Fibroblast of pulmonary artery (primary cell): Measurements from ENCODE around the gene OSTN.

ENCODE experiments used
- DNase-seq: peaks from one replicate; pipeline ENCODE4 v3.0.0-alpha.2; 2010; ENCODE audit warnings: low read depth
- H3K4me3 ChIP-seq: replicated peaks from 2 replicates; pipeline ENCODE4 v1.5.1; 2011; ENCODE audit warnings: low read depth, mild to moderate bottlenecking, control low read depth, low read length, moderate library complexity
- TF ChIP-seq, protein P1 (sequence below): IDR thresholded peaks from 2 replicates; pipeline ENCODE4 v1.5.1; 2011; ENCODE audit warnings: mild to moderate bottlenecking, control low read depth, low read length, inconsistent platforms; ENCODE audit errors: missing control alignments

Gene OSTN

GRCh38 chr3:191306428-191306827 lies 107.4 kb downstream of the OSTN start:
- no peak for DNase-seq
- TF ChIP-seq, protein P1, sequence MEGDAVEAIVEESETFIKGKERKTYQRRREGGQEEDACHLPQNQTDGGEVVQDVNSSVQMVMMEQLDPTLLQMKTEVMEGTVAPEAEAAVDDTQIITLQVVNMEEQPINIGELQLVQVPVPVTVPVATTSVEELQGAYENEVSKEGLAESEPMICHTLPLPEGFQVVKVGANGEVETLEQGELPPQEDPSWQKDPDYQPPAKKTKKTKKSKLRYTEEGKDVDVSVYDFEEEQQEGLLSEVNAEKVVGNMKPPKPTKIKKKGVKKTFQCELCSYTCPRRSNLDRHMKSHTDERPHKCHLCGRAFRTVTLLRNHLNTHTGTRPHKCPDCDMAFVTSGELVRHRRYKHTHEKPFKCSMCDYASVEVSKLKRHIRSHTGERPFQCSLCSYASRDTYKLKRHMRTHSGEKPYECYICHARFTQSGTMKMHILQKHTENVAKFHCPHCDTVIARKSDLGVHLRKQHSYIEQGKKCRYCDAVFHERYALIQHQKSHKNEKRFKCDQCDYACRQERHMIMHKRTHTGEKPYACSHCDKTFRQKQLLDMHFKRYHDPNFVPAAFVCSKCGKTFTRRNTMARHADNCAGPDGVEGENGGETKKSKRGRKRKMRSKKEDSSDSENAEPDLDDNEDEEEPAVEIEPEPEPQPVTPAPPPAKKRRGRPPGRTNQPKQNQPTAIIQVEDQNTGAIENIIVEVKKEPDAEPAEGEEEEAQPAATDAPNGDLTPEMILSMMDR: no peak

DNA sequence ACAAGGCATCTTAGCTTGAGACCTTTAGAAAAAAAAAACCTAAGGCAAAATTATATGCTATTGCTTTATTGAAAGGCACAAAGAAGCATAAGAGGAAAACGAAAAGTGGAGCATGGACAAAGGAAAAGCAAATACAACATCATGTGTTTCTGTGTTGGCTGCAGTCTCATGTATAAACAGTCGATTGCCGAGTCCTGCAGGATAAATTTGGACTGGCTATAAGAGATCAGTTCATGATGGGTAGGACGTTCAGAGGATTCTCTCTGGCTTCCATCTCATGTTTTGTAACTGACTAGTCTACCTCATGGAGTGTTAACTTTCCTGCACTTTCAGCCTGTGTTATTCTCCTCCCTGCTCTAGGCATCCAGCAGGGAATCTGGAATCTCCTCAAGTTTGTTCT lies 108.3 kb downstream of the OSTN start:
- no peak for DNase-seq
- no peak overlapping the region for H3K4me3 ChIP-seq
- TF ChIP-seq, protein P1: no peak

More at GRCh38 chr3:191306428-191306827, 107.4 kb downstream of the OSTN start:
- no peak overlapping the region for H3K4me3 ChIP-seq

DNA sequence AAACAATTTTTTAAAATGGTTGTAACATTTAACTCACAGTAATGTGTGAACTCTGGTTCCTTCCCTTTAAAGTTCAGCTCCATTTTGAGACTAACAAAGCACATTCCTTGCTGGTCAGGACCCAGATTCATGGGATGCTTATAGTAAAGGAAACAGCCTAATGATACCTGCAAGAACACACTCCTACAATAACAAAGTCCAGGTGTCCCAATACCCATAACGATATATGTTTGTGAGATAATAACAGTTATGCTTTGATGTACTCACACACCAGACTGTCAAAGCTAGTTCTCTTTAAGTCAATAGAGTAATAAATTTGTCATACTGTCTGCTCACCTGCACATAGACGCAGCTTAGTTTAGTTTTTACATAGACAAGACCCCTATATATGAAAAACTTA lies 114.3 kb downstream of the OSTN start:
- no peak overlapping the region for H3K4me3 ChIP-seq

GRCh38 chr3:191314109-191314728 lies 115.2 kb downstream of the OSTN start:
- DNase-seq: no peak
- H3K4me3 ChIP-seq: no peak overlapping the region
- TF ChIP-seq, protein P1: no peak

More for the DNA sequence above, 114.3 kb downstream of the OSTN start:
- TF ChIP-seq, protein P1: no peak
- DNase-seq: no peak
